Measurements from ENCODE around the gene SPSB3.

Gene SPSB3

DNA sequence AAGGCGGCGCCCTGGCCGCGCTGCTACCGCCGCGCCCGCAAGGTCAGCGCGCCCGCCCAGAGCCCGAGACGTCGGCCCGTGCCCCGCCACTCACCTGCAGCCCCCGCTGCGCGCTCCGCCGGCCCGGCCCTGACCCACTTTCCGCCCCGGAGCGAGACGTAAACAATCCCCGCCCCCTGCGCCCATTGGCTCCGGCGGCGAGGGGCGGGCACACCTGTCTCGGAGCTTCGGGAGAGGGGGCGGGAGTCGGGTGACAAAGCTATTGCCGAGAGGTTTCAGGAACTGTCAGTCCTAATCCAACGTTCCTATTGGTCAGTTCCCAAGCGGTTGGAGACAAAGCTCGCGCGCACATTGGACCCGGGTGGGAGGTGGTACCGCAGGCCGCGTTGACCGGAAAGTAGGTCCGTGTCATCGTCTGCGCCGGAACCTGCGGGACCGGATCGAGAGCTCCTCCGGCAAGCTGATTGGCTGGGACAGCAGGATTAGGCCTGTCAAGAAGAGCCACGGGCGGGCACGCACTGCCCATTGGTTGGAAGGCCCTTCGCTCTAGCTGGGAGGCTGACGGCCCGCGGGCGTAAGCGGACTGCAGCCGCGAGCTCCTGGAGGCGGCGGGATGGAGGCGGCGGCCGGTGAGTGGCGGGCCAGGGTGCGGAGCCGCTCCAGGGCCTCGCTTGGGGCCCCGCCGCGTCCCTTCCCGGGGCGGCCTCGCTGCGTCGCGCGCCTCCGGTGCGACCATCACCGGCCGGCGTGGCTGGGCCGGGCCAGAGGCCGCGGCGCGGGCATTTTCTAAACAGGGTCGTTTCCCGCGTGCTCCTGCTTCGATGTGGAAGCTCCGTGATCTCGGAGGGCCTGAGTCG, at the start of gene SPSB3, which contains the start of gene NUBP2:
Gene SPSB3, minus strand, starts transcription at position 164 of the 857 bp plus-strand sequence. CDS start 1,088 bp downstream, outside the sequence.
Gene NUBP2, plus strand, starts transcription at position 553 of the 857 bp plus-strand sequence. Its CDS starts 61 bp downstream, at position 614.
- DNase-seq, result peak; percentile 100

DNA sequence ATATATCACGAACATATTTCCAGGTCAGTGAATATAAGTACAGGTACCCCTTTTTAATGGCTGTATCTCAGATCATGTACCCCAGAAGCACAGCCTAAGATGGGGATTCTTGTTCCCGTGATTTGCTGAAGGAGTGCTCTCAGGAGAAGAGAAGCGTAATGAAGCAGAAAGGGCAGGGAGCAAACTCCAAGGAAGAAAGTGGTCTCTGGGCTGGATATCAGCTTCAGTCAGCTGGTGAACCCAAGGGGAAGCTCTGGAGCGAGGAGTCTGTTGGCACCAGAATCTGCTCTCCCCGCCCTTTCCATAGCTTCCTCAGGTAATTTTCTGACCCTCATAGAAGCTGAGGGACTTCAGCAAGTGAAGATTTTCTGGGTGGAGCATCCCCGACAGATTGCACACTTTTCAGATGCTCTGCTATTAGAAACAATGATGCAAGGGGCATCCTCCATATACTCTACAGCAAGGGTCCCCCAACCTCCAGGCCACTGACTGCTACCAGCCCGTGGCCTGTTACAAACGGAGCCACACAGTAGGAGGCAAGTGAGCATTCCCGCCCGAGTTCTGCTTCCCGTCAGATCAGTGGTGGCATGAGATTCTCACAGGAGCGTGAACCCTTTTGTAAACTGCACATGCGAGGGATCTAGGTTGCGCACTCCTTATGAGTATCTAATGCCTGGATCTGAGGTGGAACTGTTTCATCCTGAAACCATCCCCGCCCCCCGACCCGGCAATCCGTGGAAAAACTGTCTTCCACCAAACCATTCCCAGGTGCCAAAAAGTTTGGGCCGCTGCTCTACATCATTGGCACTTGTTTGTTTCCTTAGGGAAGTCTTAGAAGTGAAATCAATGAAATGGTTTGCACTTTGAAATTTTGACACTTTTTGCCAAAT, 49.1 kb upstream of the SPSB3 start:
- DNase-seq, result no peak

DNA sequence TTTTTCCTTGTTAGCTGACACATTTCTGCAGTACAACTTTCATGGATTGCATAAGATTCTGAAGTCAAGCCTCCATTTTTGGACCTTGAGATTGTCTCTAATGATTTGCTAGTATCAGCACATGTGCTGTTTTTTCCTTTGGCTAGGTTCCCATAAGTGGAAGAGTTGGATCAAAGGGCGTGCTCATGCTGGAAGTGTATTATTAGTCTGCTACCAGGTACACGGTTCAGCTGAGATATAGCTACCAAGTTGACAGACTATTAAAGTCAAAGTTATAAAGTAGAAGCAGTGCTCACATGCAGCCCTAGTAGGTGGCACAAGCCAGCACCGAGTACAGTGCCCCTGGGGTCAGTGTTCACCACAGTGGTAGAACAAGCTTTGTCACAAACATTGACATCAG, 47.8 kb upstream of the SPSB3 start:
- DNase-seq, result no peak

DNA sequence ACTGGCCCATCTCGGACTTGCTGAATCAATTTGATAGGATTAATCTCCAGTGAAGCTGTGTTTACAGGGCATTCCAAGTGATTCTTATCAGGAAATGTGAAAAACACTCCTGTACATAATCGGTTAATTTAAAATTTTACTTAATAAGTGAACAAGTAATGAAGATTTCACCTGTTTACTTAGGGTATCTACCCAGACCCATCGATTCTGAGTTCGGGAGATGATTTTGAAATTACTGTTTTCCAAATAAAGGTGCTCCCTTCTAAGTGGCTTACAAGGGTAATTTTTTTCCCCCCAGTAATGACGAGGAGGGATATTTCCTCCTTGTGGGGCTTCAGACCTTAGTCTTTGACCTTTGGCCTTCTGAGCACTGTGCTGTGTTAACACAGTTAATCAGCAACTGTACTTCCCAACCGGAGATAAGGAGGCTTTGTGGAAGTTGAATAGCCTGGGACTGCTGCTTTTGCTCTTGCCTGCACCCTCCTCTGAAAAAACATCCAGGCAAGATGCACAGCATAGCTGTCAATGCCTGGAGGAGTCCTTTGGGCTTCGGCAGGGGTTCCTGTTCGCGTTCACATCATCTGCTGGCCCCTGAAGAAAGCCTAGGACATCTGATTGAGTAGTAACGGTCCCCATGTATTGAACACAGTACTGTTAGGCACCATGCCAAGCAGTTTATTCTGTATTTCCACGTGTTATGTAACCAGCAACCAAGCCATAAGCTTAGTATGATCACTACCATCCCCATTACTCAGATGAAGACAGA, 46.5 kb upstream of the SPSB3 start:
- DNase-seq, result no peak

DNA sequence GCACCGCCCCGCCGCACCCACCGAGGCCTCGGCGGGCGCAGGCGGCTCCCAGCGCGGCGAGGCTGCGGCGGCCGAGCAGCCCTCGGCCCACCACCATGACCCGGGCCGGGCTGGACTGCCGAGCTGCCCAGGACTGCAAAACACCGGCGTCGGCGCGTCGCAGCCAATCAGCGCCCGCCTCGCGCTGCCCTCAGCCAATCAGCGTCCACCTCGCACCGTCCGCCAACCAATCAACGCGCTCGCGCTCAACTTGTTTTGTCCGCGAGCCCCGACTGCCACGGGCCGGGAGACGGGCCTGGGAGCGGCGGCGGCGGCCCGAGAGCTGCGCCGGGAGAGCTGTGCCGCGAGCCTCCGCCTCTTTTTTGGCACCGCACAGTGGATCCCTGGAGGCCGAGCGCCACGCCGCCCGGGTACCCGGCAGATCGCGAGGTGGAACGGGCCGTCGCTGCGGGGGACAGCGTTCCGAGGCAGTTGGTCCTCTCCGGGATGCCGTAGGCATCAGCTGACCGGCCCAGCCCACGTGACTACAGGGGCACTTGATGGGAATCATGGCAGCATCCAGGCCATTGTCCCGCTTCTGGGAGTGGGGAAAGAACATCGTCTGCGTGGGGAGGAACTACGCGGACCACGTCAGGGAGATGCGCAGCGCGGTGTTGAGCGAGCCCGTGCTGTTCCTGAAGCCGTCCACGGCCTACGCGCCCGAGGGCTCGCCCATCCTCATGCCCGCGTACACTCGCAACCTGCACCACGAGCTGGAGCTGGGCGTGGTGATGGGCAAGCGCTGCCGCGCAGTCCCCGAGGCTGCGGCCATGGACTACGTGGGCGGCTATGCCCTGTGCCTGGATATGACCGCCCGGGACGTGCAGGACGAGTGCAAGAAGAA, 44.6 kb upstream of the SPSB3 start, which contains the start of the genes FAHD1 and HAGH:
Gene FAHD1, plus strand, starts transcription at position 516 of the 883 bp plus-strand sequence. Its CDS starts 33 bp downstream, at position 549.
Gene HAGH, minus strand, starts transcription at position 135 of the 883 bp plus-strand sequence. Its CDS starts 38 bp downstream, at position 97.
- DNase-seq, result peak; percentile 88 to 94

DNA sequence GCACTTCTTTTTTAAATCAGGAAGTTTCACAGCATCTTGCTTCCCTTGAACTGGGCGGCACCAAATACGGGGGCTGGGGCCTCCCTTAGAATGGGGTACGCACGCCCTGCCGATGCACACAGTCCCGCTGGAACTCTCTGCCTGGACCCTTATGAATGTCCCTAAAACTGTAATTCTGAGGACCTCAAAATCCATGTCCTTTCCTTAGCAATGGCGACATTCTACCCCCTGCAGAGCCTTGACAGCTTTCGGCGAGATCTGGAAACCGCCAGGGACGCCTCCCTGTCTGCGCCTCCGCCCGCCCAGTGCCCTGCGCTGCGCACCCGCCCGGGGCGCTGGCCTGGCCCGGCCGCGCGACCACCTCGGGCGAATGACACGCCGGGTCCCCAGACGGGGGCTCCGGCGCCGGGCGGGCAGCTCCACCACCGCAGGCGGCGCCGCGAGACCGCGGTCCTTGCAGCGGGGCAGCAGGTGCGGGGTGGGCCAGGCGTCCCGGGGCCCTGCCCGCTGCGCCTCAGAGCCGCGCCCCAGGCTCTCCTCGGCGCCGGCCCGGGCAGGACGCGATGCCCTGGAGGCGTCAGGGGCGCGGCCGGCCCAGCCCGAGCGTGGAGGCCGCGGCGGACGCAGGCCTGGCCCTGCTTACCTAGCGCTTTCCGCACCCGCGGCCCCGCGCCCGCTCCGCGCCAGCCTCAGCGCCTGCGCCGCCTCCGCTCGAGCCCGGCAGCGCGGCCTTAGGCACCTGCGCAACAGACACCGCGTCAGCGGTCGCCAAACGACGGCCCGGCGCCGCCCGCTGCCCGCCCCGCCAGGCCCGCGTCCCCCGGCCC, 43.7 kb upstream of the SPSB3 start:
- DNase-seq, result peak in 1 of 2 donors; percentile 79

DNA sequence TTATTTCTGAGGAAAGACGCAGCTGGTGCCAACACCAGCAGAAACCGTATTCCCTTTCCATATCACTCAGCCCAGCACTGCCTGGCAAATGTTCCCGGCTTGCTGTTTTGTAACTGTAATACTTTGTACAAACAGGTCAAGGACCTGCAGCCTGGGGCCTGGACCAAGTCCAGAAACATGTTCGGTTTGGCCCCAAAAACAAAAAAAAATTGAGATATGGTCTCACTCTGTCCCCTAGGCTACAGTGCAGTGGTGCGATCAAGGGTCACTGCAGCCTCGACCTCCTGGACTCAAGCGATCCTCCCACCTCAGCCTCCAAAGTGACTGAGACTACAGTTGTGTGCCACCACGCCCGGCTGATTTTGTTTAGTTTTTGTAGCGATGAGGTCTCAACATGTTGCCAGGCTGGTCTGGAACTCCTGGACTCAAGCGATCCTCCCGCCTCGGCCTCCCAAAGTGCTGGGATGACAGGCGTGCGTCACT, 43.1 kb upstream of the SPSB3 start:
- DNase-seq, result no peak

DNA sequence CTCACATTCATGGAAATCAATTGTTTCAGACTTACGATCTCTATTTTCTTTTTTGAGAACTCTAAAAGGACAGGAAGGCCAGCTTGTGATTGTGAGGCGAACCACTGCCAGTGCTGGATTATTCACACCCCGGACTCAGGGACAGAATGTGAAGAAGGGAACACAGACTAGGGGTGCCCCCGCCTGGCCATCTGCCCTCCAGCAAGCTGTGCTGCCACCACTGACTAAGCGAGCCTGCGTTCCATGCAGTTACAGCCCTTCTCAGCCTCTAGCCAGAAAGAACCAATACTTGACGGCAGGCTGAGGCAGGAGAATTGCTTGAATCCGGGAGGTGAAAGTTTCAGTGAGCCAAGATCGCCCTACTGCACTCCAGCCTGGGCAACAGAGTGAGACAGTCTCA, 41.5 kb upstream of the SPSB3 start:
- no peak for DNase-seq

DNA sequence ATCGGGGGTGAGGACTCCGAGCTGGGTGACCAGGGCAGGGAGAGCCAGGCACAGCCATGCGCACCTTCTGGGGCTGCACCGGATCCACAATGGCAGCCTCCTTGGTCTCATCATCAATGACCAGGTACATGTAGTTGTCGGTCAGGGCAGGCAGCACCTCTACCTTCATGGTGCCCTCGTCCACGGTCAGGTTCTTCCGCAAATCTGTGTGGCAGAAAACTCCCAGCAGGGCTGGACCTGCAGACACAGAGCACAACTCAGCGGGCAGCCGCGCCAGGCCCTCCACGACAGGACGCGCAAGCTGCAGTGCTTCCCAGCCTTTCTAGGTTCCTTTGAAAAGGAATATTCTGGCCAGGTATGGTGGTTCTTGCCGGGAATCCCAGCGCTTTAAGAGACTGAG, 40.4 kb upstream of the SPSB3 start:
- no peak for DNase-seq

DNA sequence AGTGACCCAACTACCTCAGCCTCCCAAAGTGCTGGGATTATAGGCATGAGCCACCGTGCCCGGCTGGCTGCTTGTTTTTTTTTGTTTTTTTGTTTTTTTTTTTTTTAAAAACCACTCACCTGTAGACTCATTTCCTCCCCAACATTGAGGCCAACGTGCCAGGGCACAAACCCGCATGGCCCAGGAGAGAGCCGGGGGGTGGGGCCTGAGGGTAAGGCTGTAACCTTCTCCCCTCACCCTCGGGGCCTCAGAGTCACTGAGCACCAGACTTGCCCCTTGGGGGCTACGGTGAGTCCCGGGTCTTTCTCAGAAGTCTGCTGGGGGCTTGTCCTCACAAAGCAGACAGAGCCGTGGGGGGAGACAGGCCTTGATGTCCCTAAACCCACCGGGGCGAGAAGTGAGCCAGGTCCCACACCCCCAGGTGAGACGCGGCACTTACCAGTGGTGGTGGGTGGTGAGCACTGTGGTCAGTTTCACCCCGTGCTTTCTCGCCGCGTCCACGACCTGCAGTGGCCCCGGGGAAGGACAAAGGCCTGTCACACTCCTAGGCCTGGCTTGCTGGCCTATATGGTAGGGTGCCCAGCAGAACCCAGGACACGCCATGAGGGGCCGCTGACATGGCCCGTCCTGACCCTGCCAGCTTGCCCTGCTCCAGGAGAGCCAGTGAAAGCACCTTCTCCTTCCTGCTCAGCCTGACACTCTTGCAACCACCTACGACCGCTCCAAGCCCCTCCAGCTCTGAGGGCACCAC, 39.7 kb upstream of the SPSB3 start:
- no peak for DNase-seq

DNA sequence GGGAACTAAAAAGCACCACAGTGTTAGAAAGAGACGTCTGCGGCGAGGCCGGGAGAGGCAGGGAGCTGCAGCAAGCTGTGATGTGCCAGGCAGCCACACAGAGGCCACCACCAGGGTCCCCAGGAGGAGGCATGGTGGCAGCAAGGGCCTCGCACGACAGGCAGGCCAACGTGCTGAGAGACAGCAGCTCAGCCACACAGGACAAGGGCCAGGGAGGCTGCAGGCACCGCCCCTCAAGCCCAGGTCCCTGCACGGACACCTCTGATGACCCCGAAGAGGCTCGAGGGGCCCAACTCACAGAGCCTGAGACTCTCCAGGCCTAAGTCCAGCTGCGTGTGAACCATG, 38.5 kb upstream of the SPSB3 start:
- DNase-seq, result no peak

DNA sequence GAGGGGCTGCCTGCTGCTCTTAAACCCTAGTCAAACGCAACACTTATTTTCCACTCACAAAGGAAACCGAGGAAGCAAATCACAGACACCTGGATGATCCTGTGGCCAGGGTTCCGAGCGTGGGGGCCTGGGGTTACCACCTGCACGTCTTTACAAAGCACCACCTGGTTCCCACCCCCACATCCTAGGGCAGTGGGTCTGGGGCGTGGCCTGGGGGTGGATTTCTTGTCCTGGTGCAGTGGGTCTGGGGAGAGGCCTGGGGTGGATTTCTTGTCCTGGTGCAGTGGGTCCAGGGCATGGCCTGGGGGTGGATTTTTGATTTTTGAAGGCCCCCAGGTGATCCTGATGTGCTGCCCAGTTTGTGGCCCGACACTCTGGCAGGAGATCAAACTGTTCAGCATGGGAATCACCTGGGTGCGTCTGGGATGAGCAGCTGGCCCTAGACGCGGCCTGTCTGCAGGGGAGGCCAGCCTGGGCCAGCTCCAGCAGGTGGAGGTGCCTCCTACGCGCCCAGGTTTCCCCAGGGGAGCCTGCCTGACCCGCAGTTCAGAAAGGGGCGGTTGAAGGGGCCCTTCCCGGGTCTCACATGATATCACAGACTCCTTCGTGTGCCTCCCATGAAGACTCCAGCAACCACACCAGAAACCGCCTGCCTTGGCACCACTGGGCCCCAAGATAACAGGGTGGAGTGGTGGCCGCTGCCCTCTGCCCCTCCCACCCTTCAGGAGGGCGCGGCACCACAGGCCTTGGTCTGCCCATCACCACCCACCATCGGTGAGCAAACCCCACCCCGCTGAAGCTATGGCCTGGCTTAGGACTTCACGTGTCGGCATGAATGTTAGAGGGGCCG, 38.0 kb upstream of the SPSB3 start:
- no peak for DNase-seq

DNA sequence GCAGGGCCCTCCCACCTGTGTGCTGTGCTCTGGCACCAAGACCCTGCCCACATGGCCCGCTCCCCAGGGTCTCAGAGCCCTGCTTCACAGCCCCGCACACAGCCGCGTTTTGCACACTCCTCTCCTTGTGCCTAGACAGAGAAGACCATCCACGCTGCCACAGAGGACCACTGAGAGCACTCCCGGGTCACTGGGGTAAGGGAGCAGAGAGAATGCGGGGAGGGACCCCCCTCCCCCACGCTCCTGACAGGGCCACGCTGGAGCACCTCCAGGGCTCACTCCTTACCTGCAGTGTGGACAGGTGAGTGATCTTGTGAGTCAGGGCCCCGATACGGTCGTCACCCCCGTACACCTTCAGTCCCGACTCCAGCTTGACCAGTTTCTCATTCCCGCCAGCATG, 37.2 kb upstream of the SPSB3 start:
- no peak for DNase-seq

DNA sequence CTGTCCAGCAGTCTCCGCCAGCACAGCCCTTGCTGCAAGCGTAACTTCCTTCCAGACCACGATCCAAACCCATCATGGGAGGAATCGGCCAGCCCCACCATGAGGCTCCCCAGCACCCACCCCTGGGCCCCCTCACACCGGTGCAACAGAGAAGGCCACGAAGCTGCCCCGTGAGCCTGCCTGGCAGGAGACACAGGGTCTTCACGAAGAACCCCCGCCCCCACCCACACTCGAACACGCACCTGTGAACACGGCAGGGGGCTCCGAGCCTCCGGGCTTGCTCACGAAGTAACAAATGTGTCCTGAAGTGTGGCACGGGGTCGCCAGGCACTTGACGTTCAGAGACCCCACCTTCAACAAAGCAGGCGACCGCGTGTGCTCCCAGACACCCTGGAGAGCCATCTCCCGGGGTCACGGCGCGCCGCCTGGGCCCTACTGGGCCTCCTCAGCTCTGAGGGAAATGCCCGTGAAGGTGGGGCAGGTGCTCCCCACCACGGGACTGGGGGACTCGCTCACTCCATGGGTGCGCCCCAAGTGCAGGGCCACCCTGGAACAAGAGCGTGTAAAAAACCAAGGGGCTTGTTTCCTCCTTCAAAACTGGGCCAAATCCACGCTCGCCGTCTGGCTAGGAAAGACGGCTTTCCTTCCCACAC, 36.6 kb upstream of the SPSB3 start:
- no peak for DNase-seq

DNA sequence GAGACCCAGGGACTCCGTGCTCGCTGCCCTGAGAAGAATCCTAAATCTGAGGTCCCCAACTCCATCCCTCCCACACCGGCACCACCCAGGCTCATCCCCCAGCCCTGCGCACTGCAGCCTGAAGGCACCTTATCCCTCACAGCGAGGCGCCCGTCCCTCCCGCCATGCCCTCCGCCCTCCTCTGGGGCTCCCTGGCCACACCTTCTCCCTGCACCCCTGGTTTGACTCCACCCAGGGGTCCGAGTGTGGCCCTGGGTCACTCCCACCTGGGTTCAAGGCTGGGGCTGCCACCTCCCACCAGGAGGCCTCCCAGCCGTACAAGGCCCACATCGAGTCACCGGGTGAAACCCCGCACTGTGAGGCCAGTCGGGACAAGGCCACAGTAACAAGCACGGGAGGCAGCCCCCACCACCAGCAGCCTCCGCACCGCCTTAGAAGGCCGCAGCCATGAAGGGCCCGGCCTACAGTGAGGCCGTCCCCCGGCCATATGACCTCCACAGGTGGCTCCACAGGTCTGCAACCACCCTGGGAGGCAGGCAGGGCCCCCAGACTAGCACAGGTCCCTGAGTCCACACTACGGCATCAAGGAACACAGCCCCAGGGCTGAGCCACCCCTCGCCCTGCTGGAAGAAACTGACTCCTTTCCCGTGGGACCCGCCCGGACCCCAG, 36.0 kb upstream of the SPSB3 start:
- no peak for DNase-seq

DNA sequence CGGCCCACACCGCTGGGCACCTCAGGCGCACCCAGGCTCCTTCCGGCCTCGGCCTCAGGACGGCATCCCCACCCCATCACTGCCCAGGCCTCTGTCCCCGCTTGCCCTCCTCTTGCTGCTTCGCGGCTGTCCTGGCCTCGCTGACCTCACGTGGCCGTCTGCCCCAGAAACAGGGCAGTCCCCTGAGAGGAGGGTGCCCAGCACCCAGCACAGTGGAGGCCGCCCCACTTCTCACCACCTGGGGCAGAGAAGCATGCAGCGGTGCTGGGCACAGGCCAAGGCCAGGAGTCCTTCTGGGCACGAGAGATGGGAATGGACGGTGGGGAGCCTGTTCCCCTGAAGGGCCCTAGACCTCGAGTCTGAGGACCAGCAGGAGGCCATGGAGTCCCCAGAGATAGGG, 35.3 kb upstream of the SPSB3 start:
- DNase-seq, result no peak

DNA sequence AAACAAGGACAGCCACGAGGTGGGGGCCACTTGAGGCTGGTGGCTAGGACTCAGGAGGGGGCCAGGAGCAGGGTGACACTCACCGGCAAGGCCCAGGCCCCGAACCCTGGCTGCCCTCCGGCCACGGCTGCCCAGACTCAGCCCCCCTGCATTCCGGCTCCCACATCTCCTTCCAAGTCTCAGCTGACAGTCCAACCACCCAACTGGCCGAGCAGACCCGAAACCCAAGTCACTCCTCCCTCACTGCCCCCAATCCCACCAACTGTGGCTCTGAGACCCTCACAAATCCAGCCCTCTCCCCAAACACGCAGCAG, 34.9 kb upstream of the SPSB3 start:
- no peak for DNase-seq
